OCI-LY7 (cell line): ENCODE results near the gene AP5M1. TPM values are rescaled to one million over a fixed set of nuclear protein-coding genes. Genes with fewer than 3 reads are reported as not detected.
A peak's percentile ranks its signal among the peaks of the same experiment; 100 is the strongest.

ENCODE experiments used
- BruUV-seq: library from RNA; stranded (reverse); fragments of 400-500 nt; replicated peaks from 2 replicates; lab custom pipeline; 2021; lab: Mats Ljungman, UMichigan
- CTCF ChIA-PET: fragments of 300-600 bp; sonication (Branson Sonifier 250); formaldehyde crosslinking; loops from one replicate; lab custom pipeline; 2022; ENCODE audit warnings: antibody characterized with exemption; ENCODE audit not compliant: unreplicated experiment; lab: Charles Lee
- POLR2A ChIA-PET: fragments of 300-600 bp; sonication (Branson Sonifier 250); formaldehyde crosslinking; loops from one replicate; lab custom pipeline; 2022; ENCODE audit warnings: antibody characterized with exemption; lab: Charles Lee
- DNase-seq: peaks from one replicate; pipeline ENCODE4 v3.0.0-alpha.2; 2015; ENCODE audit warnings: low spot score
- H2AFZ ChIP-seq: fragments of 200-600 bp; sonication (generic), shearing (Covaris generic); 2 replicates; pipeline ENCODE4 v1.6.1; 2014; ENCODE audit warnings: mild to moderate bottlenecking, antibody characterized with exemption, low read length, moderate library complexity
- H3K27ac ChIP-seq: fragments of 200-600 bp; sonication (generic); 2 replicates; pipeline ENCODE4 v1.5.1; 2014; ENCODE audit warnings: mixed run types, low read depth, mild to moderate bottlenecking, moderate library complexity, low read length, inconsistent platforms; ENCODE audit not compliant: poor library complexity, severe bottlenecking
- H3K36me3 ChIP-seq: fragments of 200-600 bp; sonication (generic); 2 replicates; pipeline ENCODE4 v1.6.1; 2014; ENCODE audit warnings: mild to moderate bottlenecking, antibody characterized with exemption, low read length, moderate library complexity, mixed read lengths; ENCODE audit not compliant: insufficient read depth
- H3K4me1 ChIP-seq: fragments of 200-600 bp; sonication (generic); 2 replicates; pipeline ENCODE4 v1.5.1; 2014; ENCODE audit warnings: mild to moderate bottlenecking, low read length; ENCODE audit not compliant: insufficient read depth, poor library complexity, severe bottlenecking
- H3K4me2 ChIP-seq: fragments of 200-600 bp; sonication (generic); 2 replicates; pipeline ENCODE4 v1.6.1; 2014; ENCODE audit warnings: mild to moderate bottlenecking, low read length
- H3K4me3 ChIP-seq: fragments of 200-600 bp; sonication (generic); 2 replicates; pipeline ENCODE4 v1.5.1; 2014; ENCODE audit warnings: mild to moderate bottlenecking, low read depth, low read length; ENCODE audit not compliant: poor library complexity, severe bottlenecking
- H3K79me2 ChIP-seq: fragments of 200-600 bp; sonication (generic); 2 replicates; pipeline ENCODE4 v1.6.1; 2016; ENCODE audit warnings: low read depth, mild to moderate bottlenecking, low read length, moderate library complexity, mixed read lengths; ENCODE audit not compliant: insufficient read depth
- H3K9me2 ChIP-seq: fragments of 200-600 bp; sonication (generic); 2 replicates; pipeline ENCODE4 v1.6.1; 2016; ENCODE audit warnings: mild to moderate bottlenecking, low read length, mixed read lengths; ENCODE audit not compliant: insufficient read depth
- H3K9me3 ChIP-seq: fragments of 200-600 bp; sonication (generic); 2 replicates; pipeline ENCODE4 v1.6.1; 2014; ENCODE audit warnings: mild to moderate bottlenecking, mixed run types, low read length, mixed read lengths
- H4K20me1 ChIP-seq: fragments of 200-600 bp; sonication (generic); 2 replicates; pipeline ENCODE4 v1.6.1; 2014; ENCODE audit warnings: mild to moderate bottlenecking, antibody characterized with exemption, low read length, moderate library complexity, mixed read lengths; ENCODE audit not compliant: insufficient read depth
- CTCF ChIP-seq: fragments of 200-600 bp; sonication (generic); conservative IDR thresholded peaks from 2 replicates; pipeline ENCODE4 v1.5.1; 2014; ENCODE audit warnings: mild to moderate bottlenecking, antibody characterized with exemption, low read length, moderate library complexity, mixed read lengths
- EZH2phosphoT487 ChIP-seq: fragments of 200-600 bp; sonication (generic); IDR thresholded peaks from 2 replicates; pipeline ENCODE4 v1.6.1; 2018; ENCODE audit warnings: low read depth, borderline replicate concordance, mild to moderate bottlenecking, mixed run types, antibody characterized with exemption, low read length, moderate library complexity, mixed read lengths
- intact Hi-C: fragments of 100-400 bp; cut with micrococcal nuclease; formaldehyde crosslinking; loops from one replicate; pipeline ENCODE4 v1.10.0; 2022; ENCODE audit not compliant: unreplicated experiment
- total RNA-seq, 2 experiments: library from RNA; depleted of rRNA in 1 of 2; stranded (reverse); fragments of >200 nt in 1 of 2; shearing (Covaris generic) in 1 of 2; gene quantifications; 2 replicates each; pipeline ENCODE4 v1.2.3, GENCODE V29; 2014 to 2022

AP5M1 gene
- total RNA-seq, 2 experiments from 2014 or later: 13.3 to 50.4 TPM

GRCh38 chr14:57293866-57294837 is 25.4 kb downstream of the AP5M1 start:
- Histone ChIP-seq H4K20me1 (no peaks in the 10 kb centered on the region), H3K9me2 (no peaks in the 10 kb centered on the region), H3K36me3 (peaks cover 34% of the 10 kb centered on the region), H3K79me2 (no peaks in the 10 kb centered on the region), H3K9me3 (no peaks in the 10 kb centered on the region), H2AFZ (no peak overlapping the region), H3K4me1 (no peaks in the 10 kb centered on the region), H3K4me2 (no peak overlapping the region), H3K27ac (no peak overlapping the region), H3K4me3 (no peak overlapping the region)
- intact Hi-C loops: loop anchor here (5.0 kb wide), 1 partner anchor 77 kb away; no protein-coding TSS in a partner anchor
- no peak for TF ChIP-seq EZH2phosphoT487
- TF ChIP-seq CTCF: peak; percentile 78
- peak; percentile 31 for DNase-seq
- no TSS peak for BruUV-seq
- ChIA-PET POLR2A (interaction anchor here (0.6 kb wide), 1 partner anchor 536 kb away, joined by 3 read pairs; no protein-coding TSS in a partner anchor), CTCF (no interaction called here)

GRCh38 chr14:57295239-57295638 is 26.5 kb downstream of the AP5M1 start:
- H3K36me3 ChIP-seq: peaks cover 23% of the 10 kb centered on the region
- intact Hi-C loops: no loop called here
- H3K9me2 ChIP-seq: no peaks in the 10 kb centered on the region
- H3K79me2 ChIP-seq: no peaks in the 10 kb centered on the region
- no peak for DNase-seq
- H3K9me3 ChIP-seq: no peaks in the 10 kb centered on the region
- H3K27ac ChIP-seq: no peak overlapping the region
- no TSS peak for BruUV-seq
- ChIA-PET POLR2A (interaction anchor here (0.7 kb wide), 1 partner anchor 68 kb away, joined by 3 read pairs; no protein-coding TSS in a partner anchor), CTCF (no interaction called here)
- H3K4me1 ChIP-seq: no peaks in the 10 kb centered on the region
- no peak overlapping the region for H3K4me2 ChIP-seq
- H3K4me3 ChIP-seq: no peak overlapping the region
- H4K20me1 ChIP-seq: no peaks in the 10 kb centered on the region
- TF ChIP-seq CTCF (no peak), EZH2phosphoT487 (no peak)
- no peak overlapping the region for H2AFZ ChIP-seq
